ENCODE data around the gene MAGI2.

- no peak for TF ChIP-seq POU6F1 (CRISPR knock-in tag; IDR thresholded peaks at IDR 0.05; ENCODE audit: borderline replicate concordance, low read depth)
- no peak for TF ChIP-seq PATZ1 (CRISPR knock-in tag; IDR thresholded peaks at IDR 0.05; ENCODE audit: borderline replicate concordance)
- no peak for TF ChIP-seq GLIS3 (CRISPR knock-in tag; IDR thresholded peaks at IDR 0.05)
Observed at GRCh38 chr7:78146546-78146945, 1306.9 kb downstream of the MAGI2 start.

Data from SK-N-SH treated with all-trans-retinoic acid at 6 μM for 48 hours (cell line).